ENCODE data around the gene COBLL1. TPM values are rescaled to one million over a fixed set of nuclear protein-coding genes. Genes with fewer than 3 reads are reported as not detected.

The COBLL1 gene
- total RNA-seq, 4 donors from 2014 or later, result 43.2 to 97.3 (median 68.6) TPM

DNA sequence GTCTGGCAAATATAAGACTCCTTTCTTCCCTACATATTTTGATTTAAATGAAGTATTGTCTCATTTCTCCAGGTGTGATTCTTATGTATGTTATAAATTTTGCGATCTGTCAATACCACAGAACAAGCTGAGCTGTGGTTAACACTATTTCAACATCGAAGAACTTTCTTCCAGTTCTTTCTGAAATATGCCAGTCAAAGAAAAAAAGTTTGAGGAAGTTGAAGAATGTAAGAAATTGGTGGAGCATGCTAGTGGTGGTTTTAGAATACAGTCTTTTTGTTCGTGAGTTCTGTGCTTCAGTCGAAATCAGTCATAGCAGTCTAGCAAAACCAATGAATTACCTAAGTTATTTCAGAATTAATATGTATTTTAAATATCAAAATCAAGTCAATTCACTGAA is 8.6 kb upstream of the COBLL1 start:
- intact Hi-C loops (cut with DNase I; ENCODE audit: low total_unique reads), result no loop called here
- TF ChIP-seq, protein P1, sequence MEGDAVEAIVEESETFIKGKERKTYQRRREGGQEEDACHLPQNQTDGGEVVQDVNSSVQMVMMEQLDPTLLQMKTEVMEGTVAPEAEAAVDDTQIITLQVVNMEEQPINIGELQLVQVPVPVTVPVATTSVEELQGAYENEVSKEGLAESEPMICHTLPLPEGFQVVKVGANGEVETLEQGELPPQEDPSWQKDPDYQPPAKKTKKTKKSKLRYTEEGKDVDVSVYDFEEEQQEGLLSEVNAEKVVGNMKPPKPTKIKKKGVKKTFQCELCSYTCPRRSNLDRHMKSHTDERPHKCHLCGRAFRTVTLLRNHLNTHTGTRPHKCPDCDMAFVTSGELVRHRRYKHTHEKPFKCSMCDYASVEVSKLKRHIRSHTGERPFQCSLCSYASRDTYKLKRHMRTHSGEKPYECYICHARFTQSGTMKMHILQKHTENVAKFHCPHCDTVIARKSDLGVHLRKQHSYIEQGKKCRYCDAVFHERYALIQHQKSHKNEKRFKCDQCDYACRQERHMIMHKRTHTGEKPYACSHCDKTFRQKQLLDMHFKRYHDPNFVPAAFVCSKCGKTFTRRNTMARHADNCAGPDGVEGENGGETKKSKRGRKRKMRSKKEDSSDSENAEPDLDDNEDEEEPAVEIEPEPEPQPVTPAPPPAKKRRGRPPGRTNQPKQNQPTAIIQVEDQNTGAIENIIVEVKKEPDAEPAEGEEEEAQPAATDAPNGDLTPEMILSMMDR (IDR thresholded peaks at IDR 0.05), result no peak
- no peak for TF ChIP-seq POLR2A (IDR thresholded peaks at IDR 0.05)
- no peak for DNase-seq (ENCODE audit: low spot score in 2 of 2)
- WGBS, 2 donors, result 64 to 68% methylated on average over 4 of the region's 4 CpGs
- no peak overlapping the region for H3K4me3 ChIP-seq (ENCODE audit: low read depth, poor library complexity, severe bottlenecking)

DNA sequence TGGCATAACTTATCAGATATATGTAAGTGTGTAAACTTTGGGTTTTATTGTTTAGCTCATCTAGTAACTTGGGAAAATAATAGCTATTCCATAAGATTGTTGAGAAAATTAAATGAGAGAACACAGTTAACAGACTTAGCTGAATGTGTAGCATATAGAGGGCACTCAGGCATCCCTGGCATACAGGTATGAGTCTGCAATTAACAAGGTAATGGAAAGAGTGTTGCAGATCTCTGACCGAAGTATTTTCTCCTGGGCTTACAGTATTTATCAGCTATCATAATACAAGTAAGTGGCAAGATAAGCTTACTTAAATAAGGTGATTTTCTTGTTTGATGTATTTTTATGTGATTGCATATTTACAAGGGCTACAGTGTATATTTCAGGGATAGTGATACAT is 7.9 kb upstream of the COBLL1 start:
- 80 to 94% methylated on average over 1 of the region's 1 CpG for WGBS, 2 donors
- intact Hi-C loops (cut with DNase I; ENCODE audit: low total_unique reads), result no loop called here
- TF ChIP-seq, protein P1 (IDR thresholded peaks at IDR 0.05), result no peak
- TF ChIP-seq POLR2A (IDR thresholded peaks at IDR 0.05), result no peak
- DNase-seq (ENCODE audit: low spot score in 2 of 2), result no peak
- H3K4me3 ChIP-seq (ENCODE audit: low read depth, poor library complexity, severe bottlenecking), result no peak overlapping the region

DNA sequence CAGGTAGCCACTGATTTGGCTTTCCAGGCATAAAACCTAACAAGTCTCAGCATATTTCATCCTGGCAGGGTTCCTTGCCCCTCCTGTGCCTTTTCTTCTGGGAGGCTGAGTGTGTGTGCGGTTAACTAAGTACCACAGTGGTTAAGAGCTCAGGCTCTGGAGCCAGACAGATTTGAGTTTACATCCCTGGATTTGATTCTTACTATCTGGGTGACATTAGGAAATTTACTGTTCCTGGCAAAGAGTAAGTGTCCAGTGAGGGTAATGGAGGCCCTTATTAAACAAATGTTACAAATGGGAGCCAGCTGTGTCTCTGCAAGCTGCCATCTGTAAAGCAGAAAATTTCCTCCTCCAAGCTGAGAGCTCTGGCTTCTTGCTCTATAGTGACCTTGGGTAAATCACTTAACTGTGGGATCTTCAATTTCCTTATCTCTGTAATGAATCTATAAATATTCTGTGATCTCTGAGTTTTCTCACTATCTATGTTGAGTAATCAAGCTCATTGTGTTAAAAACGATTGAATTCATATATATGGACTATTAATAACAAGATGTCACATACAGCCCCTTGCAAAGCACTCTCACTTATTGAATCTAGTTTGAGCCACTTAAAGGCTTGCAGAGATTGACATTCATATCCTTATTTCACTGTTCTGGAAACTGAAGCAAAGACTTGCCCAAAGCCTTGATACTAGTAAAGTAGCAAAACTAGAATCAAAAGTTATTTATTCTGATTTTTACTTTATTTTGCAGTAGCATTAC is 6.5 kb upstream of the COBLL1 start:
- no peak overlapping the region for H3K4me3 ChIP-seq (ENCODE audit: low read depth, poor library complexity, severe bottlenecking)
- no peak for DNase-seq (ENCODE audit: low spot score in 2 of 2)
- TF ChIP-seq POLR2A (IDR thresholded peaks at IDR 0.05), result no peak
- TF ChIP-seq, protein P1 (IDR thresholded peaks at IDR 0.05), result no peak
- intact Hi-C loops (cut with DNase I; ENCODE audit: low total_unique reads), result no loop called here
- WGBS, 2 donors, result 46 to 54% methylated on average over 2 of the region's 2 CpGs

DNA sequence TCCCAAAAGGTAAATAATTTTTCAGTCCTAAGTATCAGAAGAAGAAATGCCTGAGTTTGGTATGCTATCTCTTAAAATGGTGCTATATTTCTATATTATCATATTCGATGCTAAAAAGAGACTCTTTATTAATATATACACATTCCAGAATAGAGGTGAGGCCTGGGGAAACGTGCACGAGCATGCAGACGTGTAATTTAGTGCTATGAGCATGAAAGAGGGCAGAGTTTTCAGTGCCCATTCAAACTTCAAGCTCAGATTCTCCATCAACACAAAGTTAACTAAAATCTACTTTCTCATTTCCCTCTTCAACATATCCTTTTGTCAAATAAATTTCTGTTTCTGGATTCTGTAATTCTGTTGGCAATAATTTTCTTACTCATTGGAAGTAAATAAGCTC is 5.7 kb upstream of the COBLL1 start:
- DNase-seq (ENCODE audit: low spot score in 2 of 2), result no peak
- intact Hi-C loops (cut with DNase I; ENCODE audit: low total_unique reads), result no loop called here
- no peak overlapping the region for H3K4me3 ChIP-seq (ENCODE audit: low read depth, poor library complexity, severe bottlenecking)
- WGBS, 2 donors, result 57 to 70% methylated on average over 4 of the region's 4 CpGs
- TF ChIP-seq, protein P1 (IDR thresholded peaks at IDR 0.05), result no peak
- TF ChIP-seq POLR2A (IDR thresholded peaks at IDR 0.05), result no peak

DNA sequence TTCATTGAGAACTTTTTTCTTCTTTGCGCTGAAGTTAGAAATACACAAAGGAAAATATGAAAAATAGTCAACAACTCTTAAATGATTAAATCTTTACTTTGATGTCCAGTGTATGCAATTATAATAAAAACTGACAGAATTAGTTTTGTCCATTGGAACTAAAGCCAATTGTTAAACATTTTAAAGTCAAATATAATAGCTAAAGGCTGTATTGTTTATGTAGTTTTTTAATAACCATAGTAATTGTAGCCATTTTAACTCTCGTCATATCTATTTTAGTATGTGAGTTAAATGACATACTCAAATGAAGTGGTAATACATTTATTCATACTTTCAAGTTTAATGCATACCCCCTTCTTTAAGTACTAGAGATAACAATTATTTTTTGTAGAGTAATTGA is 4.7 kb upstream of the COBLL1 start:
- no peak overlapping the region for H3K4me3 ChIP-seq (ENCODE audit: low read depth, poor library complexity, severe bottlenecking)
- DNase-seq (ENCODE audit: low spot score in 2 of 2), result no peak
- WGBS, 2 donors, result 90 to 95% methylated on average over 2 of the region's 2 CpGs
- intact Hi-C loops (cut with DNase I; ENCODE audit: low total_unique reads), result no loop called here
- TF ChIP-seq, protein P1 (IDR thresholded peaks at IDR 0.05), result no peak
- no peak for TF ChIP-seq POLR2A (IDR thresholded peaks at IDR 0.05)

Data from lower leg skin (tissue), 4 donors.